ENCODE results near the gene CHD3.

Gene CHD3

DNA sequence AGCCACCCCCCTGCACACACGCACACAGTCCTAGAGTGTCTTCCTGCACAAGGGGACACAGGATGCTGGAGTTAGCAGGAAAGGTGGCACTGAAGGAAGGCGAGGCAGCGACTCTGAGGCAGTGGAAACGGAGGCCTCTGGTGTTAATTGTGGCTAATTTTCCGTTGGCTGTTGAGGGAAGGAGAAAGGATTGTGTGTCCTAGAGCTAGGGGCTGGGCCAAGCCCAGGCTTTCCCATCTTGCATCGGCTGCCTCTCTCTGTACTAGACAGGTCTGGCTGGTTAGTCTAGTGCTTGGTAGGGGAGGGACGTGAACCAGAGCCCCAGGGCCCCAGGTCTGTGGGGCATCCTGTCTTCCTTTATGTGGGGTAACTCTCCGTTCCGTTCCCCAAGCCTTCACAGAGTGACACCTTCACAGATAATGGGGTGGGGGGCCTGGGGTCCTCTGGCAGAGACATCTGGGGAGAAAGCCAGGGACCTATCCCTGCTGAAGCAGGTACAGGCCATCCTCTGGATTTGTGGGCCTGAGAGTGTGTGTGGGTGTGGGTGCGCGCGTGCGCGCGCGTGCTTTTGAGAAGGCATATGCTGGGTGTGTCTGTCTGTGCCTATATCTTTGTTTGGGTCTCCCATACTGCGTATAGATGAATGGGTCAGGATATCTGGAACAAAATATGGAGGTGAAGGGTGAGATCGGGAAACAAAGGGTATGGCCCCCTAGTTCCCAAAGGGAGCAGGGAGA is at the start of gene CHD3:
CHD3 (plus strand) TSS at position 606 of the 737 bp plus-strand sequence. CDS start 212 bp downstream, outside the sequence.
- DNase-seq = peak; percentile 69

DNA sequence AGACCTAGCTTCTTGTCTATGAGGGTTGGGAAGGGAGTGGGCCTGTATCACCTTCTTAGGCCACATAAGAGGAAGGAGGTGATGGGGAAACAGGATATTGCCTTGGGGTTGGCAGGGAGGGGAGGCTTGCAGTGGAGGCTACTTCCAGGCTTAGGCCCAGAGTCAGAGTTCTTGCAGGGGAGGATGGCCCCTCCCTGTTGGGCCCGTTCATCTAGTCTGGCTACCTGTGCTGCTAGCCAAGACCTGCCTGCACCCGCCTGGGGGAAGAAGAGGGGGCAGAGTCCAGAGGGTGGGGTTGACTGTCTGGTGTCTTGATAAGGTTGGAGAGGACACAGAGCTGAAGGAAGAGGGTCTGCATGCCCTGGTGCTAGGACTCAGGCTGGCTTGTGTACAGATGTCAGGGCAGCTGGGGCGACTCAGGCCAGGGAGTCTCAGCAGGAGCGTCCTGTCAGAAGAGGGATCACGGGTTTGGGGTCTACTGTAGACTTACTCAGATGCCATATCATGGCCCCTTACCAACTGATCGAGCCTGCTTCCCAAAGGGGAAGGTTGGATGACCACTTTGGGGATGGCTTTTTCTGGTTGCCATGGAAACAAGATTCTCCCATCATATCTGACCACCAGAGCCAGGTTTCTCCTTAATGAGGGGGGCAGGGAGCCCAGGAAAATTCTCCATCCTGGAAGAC is 49.3 kb upstream of the CHD3 start:
- DNase-seq = no peak

DNA sequence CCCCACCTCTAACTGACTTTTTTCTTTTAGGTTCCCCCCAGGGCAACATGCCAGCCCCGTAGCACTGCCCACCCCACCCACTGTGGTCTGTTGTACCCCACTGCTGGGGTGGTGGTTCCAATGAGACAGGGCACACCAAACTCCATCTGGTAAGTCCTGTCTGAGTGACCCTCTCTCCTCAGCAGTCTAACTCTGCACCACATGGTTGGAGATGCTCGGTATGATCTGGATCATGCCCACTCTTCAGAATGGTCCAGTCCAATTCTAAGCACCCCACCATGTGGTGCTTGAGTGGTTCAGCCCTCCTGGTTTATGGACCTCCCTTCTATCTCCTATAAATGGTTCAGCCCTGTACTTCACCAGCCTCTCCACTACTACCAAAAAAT is 48.7 kb upstream of the CHD3 start:
- peak; percentile 25 for DNase-seq

DNA sequence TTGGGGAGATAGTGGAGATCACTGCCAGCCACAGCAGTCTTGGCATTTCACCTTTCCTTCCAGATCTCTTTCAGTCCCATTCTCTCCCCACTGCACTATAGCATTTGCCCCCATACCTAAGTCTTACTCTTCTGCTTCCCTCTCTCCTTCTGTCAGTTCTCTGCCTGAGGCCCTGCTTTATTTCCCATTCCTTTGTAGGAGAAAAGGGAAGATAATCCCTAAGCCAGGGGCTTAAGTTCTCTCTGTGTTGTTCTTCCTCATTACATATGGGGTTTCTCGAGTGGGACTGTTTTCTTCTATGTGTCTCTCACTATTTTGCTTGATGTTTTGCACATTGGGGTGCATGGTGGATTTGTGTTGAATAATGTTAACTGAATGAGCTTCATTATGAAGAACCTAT is 48.1 kb upstream of the CHD3 start:
- DNase-seq = no peak

DNA sequence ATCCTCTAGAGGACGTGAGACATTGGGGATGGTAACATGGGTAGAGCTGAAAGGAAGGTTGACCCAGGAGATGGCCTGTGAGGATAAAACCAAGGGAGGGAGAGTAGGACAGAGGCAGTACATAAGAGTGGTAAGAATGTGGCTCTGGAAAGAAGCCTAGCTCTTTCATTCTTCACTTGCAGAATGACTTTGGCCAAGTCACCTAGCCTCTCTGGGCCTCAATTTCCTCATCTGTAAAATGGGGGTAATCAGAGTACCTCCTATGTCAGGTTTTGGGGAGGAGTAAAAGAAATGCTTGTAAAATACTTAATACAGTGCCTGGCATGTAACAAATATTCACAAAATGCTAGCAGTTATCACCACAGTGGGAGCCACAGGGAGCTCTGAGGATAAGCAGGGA is 47.7 kb upstream of the CHD3 start:
- DNase-seq = no peak

DNA sequence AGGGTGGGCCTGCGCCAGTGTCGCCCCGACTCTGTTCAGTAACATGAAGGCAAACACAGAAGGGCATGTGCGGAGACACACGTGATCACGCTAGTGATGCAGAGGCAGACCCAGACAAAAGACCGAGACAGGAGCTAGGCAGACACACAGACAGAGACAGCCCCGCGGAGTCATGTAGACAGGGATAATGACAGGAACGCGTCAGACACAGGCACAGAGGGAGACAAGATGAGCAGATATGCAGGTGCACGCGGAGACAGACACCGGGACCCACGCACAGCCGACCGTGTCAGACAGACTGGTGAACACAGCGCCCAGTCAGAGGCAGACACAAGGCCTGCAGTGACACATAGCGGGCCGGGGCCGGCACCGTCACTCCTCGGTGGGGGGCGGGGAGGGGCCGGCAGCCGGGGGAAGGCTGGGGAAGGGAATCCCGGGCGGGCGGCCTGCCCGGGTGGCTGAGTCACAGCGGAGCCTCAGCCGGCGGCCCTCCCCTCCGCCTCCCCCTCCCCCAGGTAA is 47.1 kb upstream of the CHD3 start:
- DNase-seq = peak; percentile 65

DNA sequence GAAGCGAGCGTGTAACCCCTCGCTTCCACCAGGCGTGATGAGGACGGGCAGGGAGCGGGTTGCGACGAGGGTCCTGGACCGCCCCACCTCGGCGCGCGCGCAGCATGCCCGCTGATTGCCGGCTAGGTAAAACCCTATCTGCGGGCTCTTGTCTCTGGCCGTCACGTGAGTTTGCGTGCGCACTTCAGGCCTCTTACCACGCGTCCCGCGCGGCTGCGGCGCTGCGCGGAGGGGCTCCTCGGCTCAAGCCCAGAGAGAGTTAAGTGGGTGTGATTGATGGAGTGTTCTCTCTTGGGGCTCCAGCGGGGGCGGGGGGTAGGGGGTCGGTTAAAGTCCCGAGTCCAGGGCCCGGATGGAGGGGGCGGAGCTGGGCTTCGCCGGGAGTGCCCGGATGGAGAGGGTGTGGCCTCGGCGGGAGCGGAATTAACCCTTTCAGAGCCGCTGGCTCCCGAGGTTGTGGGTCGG is 46.6 kb upstream of the CHD3 start:
- peak; percentile 74 for DNase-seq

DNA sequence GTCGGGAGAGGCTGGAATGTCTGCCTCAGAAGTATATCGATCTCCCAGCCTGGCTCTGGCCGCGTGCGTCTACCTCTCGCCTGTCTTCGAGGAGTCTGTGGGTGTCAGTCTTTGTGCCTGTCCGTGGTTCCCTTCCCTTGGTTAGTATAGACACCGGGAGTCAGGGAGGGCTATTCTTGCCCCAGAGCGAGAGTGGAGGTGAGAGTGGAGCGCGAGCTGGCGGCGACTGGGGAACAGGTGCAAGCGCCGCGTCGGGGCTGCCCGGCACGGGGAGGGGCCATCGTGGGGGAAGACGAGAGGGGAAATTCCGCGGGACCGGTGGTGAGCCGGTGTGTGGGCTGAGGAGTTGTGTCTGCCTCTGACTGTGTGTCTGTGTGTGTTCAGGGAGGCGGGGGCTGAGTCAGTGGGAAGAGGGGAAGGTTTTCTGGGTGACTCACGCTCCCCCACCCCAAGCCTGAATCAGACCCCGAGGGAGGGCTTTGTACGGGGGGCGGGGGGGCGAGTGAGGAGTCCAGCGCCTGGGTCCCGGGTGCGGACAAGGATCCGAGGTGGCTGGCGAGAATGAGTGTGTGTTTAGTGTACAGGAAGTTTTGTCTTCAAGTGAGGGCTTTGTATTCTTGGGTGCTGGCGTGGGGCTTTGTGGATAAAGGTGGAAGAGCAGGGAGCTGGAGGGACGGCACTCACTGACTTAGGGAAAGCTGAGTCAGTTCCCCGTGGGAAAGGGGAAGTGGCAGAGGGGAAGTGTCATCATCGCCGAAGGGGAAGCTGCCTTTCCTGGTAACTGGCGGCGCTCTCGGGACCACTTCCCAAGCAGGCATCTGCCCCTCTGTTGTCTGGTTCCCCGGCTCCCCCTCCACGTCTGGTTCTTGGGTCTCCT is 46.0 kb upstream of the CHD3 start:
- DNase-seq = peak; percentile 47

DNA sequence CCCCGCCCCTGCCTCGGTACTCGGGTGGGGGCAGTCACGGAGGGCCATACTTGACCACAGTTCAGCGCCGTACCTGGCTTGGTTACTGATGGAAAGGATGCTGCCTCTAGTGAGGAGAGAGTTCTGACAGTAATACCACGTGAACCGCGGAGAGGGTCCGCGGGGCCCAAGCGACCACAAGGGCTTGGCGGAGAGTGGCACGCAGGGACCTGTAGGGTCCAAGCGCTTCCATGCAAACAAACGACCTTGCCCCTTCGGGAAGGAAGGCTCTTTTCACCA is 45.4 kb upstream of the CHD3 start:
- DNase-seq = no peak

DNA sequence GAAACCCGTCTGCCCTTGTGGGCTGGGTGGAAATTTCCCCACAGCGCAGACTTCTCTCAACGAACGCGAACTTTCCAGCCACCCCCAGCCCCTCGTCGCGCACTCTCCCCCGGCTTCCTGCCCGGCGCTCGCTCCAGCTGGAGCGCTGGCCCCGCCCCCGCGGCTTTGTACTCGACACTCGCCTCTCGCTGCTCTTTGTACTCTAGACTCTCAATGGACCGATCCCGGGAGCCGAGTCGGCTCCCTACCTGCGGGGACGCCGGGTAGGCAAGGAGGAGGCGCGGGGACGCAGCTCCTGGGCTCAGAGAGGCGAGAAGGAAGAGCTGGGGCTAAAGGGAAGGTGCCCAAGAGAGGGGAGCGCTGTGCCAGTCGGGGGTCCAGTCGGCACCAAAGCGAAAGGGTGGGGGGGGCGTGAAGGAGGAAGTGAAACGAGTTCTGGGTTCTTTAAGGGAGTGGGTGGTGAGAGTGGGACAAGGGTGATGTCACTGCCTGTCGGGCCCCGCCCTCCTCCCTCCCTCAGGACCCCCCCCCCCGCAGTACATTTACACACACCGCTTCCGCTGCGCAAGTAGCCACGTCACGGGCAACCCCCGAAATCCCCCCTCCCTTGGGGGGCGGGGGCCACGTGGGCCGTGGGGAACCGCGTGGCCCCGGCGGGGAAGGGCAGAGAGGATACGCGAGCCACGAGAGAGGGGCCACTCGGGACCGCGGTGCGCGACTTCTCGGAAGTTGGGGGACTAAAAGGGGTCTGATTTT is 44.9 kb upstream of the CHD3 start:
- DNase-seq = peak; percentile 88

DNA sequence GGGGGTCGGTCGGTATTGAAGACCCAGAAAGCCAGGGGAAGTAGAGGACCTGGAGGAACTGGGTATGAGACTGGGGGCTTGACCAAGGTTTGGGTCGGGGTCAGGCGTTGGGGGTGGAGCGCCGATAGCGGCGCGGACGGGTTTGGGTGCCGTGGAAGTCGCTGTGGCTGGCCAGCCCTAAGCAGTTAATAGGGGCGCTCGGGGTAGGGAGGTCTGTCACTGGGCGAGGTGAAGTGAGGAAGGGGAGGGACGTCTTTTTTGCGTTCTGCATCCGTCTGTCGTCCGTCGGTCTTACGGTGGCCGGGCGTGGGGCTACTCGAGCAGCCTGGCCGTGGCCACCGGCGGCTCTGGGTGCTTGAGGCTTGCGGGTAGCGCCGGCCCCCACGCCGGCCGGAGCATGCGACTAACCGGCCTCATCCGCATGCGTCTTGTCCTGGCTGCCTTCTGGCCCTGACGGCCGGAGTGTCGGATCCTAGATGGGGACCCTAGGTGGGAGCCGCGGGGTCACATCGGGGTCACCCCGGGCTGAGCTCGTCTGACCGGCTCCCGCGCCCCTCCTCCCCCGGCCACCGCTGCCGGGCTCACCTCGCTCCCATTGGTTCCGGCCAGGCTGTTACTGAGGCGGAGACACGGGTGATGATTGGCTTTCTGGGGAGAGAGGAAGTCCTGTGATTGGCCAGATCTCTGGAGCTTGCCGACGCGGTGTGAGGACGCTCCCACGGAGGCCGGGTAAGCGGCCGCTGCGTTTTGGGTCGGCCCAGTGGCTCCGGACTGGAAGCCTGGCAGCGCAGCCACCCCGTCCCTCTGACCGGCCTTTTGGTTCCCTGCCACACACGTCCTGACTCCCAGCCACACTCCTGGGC is 44.1 kb upstream of the CHD3 start:
- DNase-seq = peak; percentile 87

DNA sequence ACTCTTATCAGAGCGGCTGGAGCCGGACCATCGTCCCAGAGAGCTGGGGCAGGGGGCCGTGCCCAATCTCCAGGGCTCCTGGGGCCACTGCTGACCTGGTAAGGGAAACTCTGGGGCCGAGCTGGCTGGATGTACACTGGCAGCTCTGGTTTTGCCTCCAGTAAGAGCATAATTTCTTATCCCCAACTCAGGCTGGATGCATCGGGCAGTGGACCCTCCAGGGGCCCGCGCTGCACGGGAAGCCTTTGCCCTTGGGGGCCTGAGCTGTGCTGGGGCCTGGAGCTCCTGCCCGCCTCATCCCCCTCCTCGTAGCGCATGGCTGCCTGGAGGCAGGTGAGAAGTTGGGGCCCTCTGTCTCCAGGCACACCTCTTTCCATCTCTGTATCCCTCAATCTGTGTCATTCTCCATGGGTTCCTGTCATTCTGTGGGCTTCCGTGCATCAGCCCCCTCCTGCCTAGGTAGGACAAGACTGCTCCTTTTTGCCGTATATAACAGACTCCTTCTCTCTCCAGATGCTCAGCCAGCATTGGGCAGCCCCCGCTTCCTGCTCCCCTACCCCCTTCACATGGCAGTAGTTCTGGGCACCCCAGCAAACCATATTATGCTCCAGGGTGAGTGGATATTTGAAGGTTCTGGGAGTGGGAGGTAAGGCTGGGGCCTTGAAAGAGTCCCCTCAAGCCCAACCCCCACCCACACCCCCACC is 43.1 kb upstream of the CHD3 start:
- no peak for DNase-seq

DNA sequence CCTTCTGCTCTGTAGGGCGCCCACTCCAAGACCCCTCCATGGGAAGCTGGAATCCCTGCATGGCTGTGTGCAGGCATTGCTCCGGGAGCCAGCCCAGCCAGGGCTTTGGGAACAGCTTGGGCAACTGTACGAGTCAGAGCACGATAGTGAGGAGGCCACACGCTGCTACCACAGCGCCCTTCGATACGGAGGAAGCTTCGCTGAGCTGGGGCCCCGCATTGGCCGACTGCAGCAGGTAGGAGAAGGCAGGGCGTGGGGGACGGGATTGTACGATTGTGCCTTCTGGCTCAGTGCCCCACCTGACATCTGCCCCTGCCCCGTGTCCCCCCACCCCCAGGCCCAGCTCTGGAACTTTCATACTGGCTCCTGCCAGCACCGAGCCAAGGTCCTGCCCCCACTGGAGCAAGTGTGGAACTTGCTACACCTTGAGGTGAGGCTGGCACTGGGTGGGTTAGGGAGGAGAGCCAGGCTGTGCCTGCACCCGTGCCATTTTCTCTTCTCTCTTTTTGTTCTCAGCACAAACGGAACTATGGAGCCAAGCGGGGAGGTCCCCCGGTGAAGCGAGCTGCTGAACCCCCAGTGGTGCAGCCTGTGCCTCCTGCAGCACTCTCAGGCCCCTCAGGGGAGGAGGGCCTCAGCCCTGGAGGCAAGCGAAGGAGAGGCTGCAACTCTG is 42.4 kb upstream of the CHD3 start:
- DNase-seq = no peak

DNA sequence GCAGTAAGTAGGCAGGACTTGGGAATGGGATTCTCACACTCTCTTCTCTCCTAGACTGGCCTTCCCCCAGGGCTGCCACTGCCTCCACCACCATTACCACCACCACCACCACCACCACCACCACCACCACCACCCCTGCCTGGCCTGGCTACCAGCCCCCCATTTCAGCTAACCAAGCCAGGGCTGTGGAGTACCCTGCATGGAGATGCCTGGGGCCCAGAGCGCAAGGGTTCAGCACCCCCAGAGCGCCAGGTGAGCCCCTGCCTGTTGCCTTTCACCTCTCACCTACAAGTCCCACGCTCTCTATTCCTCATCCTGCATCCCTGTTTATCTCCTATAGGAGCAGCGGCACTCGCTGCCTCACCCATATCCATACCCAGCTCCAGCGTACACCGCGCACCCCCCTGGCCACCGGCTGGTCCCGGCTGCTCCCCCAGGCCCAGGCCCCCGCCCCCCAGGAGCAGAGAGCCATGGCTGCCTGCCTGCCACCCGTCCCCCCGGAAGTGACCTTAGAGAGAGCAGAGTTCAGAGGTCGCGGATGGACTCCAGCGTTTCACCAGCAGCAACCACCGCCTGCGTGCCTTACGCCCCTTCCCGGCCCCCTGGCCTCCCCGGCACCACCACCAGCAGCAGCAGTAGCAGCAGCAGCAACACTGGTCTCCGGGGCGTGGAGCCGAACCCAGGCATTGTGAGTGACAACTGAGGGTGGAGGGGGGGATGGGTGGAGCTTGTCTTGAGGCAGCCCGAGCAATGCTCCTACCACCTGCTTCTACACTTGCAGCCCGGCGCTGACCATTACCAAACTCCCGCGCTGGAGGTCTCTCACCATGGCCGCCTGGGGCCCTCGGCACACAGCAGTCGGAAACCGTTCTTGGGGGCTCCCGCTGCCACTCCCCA is 41.6 kb upstream of the CHD3 start:
- DNase-seq = no peak

DNA sequence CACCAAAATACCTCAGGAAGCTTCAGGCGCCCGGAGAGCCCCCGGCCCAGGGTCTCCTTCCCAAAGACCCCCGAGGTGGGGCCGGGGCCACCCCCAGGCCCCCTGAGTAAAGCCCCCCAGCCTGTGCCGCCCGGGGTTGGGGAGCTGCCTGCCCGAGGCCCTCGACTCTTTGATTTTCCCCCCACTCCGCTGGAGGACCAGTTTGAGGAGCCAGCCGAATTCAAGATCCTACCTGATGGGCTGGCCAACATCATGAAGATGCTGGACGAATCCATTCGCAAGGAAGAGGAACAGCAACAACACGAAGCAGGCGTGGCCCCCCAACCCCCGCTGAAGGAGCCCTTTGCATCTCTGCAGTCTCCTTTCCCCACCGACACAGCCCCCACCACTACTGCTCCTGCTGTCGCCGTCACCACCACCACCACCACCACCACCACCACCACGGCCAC is 40.4 kb upstream of the CHD3 start:
- no peak for DNase-seq

DNA sequence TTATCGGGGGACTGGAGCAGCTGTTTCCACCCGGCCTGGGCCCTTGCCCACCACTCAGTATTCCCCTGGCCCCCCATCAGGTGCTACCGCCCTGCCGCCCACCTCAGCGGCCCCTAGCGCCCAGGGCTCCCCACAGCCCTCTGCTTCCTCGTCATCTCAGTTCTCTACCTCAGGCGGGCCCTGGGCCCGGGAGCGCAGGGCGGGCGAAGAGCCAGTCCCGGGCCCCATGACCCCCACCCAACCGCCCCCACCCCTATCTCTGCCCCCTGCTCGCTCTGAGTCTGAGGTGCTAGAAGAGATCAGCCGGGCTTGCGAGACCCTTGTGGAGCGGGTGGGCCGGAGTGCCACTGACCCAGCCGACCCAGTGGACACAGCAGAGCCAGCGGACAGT is 39.9 kb upstream of the CHD3 start:
- no peak for DNase-seq

DNA sequence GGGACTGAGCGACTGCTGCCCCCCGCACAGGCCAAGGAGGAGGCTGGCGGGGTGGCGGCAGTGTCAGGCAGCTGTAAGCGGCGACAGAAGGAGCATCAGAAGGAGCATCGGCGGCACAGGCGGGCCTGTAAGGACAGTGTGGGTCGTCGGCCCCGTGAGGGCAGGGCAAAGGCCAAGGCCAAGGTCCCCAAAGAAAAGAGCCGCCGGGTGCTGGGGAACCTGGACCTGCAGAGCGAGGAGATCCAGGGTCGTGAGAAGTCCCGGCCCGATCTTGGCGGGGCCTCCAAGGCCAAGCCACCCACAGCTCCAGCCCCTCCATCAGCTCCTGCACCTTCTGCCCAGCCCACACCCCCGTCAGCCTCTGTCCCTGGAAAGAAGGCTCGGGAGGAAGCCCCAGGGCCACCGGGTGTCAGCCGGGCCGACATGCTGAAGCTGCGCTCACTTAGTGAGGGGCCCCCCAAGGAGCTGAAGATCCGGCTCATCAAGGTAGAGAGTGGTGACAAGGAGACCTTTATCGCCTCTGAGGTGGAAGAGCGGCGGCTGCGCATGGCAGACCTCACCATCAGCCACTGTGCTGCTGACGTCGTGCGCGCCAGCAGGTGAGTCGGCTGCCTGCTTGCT is 39.3 kb upstream of the CHD3 start:
- no peak for DNase-seq

DNA sequence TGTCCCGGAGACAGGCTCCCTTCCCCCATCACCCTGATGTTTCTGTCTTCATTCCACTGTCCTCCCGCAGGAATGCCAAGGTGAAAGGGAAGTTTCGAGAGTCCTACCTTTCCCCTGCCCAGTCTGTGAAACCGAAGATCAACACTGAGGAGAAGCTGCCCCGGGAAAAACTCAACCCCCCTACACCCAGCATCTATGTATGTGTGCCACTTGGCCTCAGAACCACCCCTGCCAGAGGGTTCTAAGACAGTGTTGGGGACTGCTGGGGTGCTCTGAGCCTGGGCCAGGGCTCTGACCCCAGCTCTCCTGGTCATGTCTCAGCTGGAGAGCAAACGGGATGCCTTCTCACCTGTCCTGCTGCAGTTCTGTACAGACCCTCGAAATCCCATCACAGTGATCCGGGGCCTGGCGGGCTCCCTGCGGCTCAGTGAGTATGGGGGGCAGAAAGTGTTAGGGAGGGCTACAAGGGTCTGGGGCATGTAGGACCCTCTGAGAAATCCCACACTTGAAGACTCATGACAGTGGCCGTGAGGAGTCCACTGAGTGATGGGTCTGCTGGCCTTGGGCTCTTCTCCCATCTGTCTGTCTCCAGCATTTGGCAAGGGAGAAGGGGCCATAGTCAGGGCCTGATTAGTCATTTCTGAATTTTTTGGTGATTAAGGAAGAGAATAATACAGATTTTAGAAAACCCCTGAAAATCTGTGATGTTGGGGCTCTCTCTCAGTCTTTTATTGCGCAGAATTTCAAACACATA is 38.7 kb upstream of the CHD3 start:
- DNase-seq = no peak

Data from NCI-H510A (cell line).